GM21515 (cell line): ENCODE results near the gene IBA57.
"Not testable (repeated sequence)": the region's sequence is repeated elsewhere in the genome, so short reads cannot be mapped to it uniquely, and the experiment has no call there.

Experiments
- ATAC-seq: cut with Tn5 transposase; IDR thresholded peaks from one replicate; pipeline ENCODE4 v1.9.1; 2021; ENCODE audit not compliant: unreplicated experiment

Gene IBA57

GRCh38 chr1:228170666-228171065 lies 5.1 kb downstream of the IBA57 start:
- no peak for ATAC-seq

DNA sequence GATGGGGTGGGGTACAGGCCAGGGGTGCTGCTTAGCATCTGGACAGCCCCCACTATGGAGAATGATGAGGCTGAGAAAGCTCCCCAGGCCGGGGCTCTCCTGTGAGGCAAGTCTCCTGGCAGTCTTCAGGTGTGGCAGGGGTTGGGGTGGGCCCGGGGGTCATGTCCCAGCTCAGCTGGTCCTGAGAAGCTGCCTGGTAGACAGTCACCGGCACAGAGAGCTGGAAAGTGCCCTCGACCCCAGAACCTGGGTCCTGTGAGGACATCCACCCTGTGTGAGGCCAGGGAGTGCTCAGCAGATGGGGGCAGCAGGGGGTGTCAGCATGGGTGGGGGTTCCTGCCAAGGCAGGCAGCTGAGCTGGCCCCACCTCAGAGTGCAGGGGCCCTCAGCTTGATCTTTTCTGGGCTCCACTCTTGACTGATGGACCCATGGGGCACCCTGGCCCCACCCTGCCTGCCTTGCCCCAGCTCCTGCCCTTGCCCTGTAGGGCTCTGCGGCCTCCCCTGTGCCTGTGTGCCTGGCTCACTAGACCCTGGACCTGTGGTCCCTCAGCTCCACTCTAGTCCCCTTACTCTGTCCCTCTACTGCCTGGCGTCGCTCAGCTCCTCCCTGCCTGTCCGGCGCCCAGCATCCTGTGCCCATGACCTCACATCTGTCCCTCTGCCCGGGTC lies 5.8 kb downstream of the IBA57 start:
- ATAC-seq, result no peak

DNA sequence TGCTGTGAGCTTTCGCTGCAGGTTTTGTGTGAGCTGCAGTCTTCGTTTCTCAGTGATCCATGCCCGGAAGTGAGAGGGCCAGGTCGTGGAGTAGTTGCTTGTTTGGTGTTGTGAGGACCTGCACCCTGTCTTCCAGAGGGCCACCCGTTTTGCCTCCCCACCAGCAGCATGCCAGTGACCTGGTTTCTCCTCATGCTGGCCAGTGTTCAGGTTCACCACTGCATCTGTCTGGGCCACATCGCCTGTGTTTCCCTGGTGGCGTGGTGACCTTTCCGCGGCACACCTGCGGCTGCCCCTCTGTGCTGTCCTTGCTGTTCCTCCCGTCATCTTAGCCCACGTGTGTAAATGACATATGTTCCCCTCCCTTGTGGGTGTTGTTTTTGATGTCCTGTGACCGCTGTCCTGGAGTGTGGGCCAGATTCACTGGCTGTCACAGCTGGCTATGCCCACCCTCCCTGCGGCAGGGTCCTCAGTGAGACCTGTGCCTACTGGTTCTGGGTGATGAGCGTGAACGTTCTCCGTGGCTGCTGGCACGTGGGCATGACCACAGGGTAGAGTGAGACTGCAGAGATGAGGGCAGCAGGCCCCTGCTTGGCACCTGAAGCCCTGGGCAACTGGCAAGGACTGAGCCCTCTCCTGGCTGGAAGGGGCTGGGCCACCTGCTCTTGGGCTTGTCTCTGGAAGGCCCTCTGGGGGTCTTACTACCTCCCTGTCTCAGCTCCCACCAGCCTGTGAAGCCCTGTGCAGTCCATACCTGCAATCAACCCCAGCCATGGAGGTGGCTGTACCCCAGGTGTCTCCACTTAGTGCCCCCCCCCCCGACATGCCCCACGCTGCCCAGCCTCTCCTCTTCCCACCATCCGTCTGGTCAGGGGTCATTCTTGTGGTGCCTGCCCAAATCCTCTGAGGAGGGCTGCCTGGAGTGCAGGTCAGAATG lies 7.3 kb downstream of the IBA57 start:
- no peak for ATAC-seq

DNA sequence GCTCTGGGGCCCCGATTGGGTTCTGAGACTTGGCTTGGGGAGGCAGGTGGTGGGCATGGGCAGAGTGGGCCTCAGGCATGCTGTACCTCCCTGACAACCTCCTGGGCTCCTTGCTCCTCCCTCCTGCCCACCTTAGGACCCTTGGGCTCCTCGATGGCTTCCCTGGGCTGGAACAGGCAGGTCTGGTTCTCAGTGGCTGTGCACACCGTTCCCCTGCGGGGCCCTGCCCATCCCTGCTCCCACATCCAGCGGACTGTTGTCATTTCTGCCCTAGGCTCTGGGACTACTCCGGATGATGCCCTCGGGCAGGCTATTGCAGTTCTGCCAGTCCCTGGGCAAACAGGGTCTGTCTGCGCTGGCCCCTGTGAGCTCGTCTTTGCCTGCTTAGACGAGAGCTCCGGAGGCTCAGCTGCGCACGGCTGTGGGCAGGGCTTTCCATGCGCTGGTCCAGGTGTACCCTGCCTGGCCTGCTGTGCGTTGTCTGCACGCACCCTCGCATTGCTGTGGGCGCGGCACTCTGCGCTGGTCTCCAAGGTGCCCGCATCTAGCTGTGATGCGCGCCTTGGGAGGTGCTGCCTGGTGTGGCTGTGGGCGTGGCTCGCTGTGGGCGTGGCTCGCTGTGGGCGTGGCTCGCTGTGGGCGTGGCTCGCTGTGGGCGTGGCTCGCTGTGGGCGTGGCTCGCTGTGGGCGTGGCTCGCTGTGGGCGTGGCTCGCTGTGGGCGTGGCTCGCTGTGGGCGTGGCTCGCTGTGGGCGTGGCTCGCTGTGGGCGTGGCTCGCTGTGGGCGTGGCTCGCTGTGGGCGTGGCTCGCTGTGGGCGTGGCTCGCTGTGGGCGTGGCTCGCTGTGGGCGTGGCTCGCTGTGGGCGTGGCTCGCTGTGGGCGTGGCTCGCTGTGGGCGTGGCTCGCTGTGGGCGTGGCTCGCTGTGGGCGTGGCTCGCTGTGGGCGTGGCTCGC lies 8.2 kb downstream of the IBA57 start:
- ATAC-seq, result not testable (repeated sequence)

DNA sequence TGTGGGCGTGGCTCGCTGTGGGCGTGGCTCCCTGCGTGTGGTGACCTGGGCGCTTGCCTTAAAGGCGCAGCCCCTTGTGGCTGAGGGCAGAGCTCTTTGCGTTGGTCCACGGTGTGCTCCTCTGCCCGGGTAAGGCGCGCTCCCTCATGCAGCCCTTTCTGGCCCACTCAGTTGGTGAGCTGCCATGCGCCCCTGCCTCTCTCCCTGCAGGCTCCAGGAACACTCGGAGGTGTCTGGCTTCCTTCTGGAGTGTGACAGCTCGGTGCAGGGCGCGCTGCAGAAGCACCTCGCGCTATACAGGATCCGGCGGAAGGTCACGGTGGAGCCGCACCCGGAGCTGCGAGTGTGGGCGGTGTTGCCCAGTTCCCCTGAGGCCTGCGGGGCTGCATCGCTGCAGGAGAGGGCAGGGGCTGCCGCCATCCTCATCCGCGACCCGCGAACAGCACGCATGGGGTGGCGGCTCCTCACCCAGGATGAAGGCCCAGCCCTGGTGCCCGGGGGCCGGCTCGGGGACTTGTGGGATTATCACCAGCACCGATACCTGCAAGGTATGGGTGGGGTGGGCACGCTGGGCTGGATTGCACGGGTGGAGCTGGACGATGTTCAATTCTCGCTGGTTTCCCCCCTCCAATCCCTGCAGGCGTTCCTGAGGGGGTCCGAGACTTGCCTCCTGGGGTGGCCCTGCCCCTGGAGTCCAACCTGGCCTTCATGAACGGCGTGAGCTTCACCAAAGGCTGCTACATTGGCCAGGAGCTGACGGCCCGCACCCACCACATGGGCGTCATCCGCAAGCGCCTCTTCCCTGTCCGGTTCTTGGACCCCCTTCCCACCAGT lies 9.1 kb downstream of the IBA57 start:
- ATAC-seq, result no peak

GRCh38 chr1:228175316-228176023 lies 9.9 kb downstream of the IBA57 start:
- ATAC-seq, result no peak

GRCh38 chr1:228176024-228176395 lies 10.4 kb downstream of the IBA57 start:
- ATAC-seq, result no peak

- no peak for ATAC-seq
These were observed 11.0 kb downstream of the IBA57 start for GRCh38 chr1:228176461-228177182.

- no peak for ATAC-seq
These were observed 11.5 kb downstream of the IBA57 start for GRCh38 chr1:228177183-228177475.

GRCh38 chr1:228177721-228178710 lies 12.4 kb downstream of the IBA57 start:
- ATAC-seq, result no peak

GRCh38 chr1:228178737-228179684 lies 13.4 kb downstream of the IBA57 start:
- ATAC-seq, result no peak

DNA sequence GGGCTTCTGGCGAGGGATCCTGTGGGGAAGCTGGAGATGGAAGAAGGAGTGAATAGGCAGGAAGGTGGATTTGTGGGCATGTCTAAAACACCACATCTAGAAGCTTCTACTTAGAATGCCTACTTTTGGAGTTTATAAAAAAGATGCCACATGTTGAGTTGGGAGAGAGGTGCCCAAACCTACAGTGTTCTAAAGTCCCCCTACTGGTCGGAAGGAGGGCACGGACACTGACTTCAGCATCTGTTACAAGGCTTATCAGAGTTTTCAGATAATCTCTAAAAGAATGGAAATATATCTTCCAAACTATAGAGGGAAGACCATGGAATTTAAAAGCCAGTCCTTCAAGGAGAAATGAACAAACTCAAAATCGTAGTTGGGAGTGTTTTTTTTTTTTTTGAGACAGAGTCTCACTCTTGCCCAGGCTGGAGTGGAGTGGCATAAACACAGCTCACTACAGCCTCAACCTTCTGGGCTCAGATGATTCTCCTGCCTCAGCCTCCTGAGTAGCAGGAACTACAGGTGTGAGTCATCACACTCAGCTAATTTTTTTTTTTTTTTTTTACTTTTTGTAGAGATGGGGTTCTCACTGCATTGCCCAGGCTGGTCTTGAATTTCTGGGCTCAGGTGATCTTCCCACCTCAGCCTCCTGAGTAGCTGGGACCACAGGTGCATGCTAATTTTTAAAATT lies 14.8 kb downstream of the IBA57 start:
- no peak for ATAC-seq

GRCh38 chr1:228180959-228181644 lies 15.5 kb downstream of the IBA57 start:
- no peak for ATAC-seq

DNA sequence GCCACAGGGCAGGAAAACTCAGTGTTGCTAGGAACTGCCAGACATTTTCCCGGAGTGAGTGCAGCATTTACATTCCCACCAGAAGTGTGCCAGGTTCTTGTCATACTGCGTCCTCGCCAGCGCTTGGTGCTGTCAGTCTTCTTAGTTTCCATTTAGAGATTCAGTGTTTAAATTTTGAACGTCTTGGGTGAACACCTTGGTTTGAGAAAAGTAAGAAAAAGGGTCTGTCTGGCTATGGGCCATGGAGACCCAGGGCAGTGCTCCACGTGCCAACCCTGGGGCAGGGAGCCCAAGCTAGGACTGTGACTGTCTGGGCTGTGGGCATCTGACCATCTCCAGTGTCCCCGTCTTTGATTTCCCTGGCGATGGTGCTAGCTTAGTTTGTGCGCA lies 16.0 kb downstream of the IBA57 start:
- no peak for ATAC-seq

- ATAC-seq, result no peak
These were observed 16.9 kb downstream of the IBA57 start for GRCh38 chr1:228182296-228183030.
